CD4-positive, alpha-beta T cell treated with Interleukin-12 subunit alpha and Interleukin-12 subunit beta, for 1 hour (primary cell): Measurements from ENCODE around the gene IGSF3.
A peak's percentile ranks its signal among the peaks of the same experiment; 100 is the strongest.
"Not testable (repeated sequence)": the region's sequence is repeated elsewhere in the genome, so short reads cannot be mapped to it uniquely, and the experiment has no call there.

ENCODE experiments used
- DNase-seq: peaks from one replicate; pipeline ENCODE4 v3.0.0-alpha.2; 2020

IGSF3 gene

DNA sequence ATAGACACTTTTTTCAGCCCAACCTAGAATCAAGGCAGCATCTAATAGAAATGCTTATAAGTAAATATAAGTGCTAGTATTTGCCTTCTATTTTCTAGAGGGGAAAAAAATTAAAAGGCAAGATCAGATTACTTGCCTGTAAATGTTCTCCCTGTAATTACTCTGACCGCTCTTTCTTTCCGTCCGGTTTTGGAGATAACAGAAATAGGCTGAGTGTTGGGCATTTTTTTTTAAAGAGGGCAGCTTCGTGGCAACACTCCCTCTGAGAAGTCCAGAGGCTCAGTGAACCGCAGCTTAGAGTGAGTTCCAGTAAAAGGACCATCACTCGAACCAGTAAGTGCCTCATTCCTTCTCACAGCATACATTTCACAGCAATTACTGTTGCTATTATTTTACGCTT is 40.6 kb downstream of the IGSF3 start:
- not testable (repeated sequence) for DNase-seq

DNA sequence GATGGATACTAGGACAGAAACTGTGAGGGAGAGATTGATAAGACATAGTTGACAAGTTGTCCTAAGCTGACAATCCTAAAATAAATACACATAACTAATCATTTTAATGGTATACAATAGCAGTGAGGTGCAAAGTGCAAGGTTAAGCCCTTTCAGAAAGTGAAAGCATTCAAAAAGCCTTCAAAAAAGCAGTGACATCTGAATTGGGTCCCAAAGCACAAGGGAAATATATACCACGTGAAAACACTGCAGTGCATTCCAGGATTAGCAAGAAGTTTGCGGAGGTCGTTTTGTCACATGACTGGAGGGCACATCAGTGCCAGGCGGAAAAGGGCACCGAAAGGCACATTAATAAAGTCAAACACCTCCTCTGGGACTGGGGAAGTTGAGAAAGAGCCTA is 42.4 kb downstream of the IGSF3 start:
- not testable (repeated sequence) for DNase-seq

DNA sequence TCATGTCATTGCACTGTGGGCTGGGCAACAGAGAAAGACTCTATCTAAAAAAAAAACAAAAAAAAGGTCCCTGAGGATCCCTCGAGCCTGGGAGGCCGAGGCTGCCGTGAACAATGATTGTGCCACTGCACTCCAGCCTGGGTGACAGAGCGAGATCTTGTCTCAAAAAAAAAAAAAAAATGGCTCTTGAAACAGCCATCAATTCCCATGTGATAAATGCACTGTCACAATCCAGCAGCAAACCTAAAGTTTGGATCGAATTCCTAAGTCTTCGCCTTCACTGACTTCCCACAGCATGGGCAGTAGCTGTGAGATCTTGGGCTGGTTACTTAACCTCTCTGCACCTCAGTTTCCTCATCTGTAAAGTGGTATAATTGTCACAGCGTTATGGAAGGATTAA is 43.5 kb downstream of the IGSF3 start:
- DNase-seq = no peak

DNA sequence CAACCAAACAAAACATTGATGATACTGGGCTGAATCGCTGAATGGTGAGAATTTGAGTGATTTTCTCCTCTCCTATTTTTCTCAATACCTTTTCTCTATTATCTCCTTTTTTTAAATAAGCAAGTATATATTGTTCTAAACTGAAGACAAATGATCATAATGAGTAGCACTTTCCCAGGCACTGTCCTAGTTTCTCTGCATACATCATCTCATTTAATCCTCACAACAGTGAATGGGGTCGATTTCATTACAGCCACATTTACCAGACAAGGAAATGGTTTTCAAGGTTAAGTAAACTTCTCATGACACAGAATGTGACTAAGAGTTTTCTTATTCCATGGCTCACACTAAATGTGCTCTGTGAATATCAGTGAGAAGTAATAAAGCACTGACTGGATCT is 45.0 kb downstream of the IGSF3 start:
- DNase-seq = not testable (repeated sequence)

DNA sequence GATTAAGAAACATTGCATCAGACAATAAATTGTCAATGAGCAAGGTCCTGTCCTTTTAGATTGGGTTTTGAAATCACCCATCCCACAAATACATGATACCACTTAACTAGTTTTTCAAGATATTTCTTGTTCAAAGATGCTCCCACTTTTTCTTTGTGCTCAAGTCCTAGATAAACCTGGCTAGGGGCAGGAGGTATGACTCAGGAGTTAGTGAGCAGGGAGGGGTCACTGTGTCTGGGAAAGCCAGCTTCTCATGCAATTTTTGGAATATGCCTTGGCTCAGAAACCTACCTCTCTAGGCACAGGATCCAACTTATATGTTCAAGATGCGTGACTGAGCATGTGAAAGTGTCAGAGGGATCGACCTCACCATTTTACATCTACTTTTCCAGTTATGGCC is 45.8 kb downstream of the IGSF3 start:
- not testable (repeated sequence) for DNase-seq

DNA sequence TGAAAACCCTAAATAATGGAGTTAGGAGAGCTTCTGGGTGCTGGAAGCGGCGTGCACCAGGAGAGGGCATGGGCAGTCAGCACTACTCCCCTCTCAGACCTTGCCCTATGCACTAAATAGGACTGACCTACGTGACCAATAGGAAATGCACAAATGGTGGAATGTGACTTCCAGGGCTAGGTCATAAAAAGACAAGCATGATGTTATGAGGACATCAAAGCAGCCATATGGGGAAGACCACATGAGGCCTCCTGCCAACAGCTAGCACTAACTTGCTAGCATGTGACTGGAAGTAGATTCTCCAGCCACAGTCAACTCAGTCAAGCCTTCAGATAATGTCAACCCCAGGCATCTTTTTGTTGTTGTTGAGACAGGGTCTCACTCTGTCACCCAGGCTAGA is 47.1 kb downstream of the IGSF3 start:
- not testable (repeated sequence) for DNase-seq

DNA sequence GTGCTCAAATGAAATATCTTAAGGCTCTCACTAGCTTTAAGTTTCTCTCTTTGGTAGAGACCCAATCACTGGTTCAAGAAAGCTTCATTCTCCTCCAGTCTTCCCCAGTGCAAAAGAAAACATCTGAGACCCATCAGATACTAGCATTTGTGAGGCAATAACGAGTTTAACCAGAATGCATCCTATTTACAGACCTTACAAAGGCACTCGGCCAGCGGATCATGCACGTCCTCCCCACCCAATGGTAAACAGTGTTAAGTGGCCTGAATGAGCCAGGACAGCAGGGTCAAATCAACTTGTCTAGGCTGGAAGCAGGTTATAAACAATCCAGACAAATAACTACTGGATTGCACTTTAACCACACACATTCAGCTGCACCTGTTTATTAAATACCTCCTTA is 48.4 kb downstream of the IGSF3 start:
- not testable (repeated sequence) for DNase-seq

DNA sequence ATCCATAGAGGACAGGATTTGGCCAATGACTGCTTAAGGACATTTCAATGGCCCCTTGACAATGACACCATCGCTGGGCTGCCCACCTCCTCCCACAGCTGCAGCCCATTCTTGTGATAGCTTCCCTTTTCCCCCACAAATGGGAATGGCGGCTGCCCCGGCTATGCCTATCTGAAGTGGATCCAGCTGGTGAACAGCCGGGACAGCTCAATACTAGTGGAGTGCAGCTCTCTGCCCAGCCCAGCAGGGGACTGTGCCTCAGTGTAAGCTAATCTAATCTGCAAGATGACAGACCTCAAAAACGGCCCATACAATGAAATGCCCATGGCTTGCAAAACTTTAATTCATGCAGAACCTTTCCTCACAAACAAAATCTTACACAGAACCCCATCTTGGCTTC is 49.7 kb downstream of the IGSF3 start:
- DNase-seq = not testable (repeated sequence)

DNA sequence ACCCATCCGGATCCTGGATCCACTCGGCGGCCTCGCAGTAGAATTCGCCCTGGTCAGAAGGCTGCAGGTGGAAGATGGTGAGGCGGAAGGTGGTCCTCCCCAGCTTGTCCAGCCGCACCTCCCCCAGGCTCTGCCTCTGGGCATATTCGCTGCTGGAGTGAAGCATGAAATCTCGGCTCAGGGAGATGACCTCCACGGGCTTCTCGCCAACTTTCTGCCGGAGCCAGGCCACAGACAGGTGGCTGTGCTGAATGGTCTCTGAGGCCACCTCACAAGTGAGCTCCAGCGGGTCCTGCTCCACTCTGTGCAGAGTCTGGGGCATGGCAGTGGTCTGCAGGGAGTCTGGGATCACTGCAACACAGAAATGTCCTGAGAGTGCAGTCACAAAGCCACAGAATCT is 53.7 kb downstream of the IGSF3 start:
- not testable (repeated sequence) for DNase-seq

DNA sequence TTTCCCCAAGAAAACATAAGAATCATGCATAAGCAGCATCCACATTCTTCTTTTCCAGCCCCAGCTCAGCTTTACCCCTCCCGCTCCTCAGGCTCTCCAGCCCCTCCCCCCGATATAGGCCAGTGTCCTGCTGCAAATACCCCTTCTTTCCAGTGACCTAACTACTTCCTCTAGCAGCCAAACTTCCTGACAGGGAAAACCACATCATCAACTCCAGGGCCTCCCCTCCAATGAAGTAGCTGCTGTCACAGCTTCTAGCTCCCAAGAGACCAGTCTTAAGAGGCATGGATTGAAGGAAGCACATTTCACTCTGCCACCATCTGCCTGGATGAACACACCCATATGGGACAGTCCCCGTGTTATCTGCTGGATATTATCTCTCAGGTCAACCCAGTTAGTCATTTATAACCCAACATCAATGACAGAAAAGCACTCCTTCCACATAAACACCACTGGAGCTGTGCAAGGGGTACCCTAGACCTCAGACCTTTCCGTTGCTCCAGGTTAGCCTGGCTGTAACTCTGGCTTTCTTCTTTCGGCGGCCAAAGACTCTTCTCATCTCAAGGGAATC is 57.6 kb downstream of the IGSF3 start:
- DNase-seq = not testable (repeated sequence)

DNA sequence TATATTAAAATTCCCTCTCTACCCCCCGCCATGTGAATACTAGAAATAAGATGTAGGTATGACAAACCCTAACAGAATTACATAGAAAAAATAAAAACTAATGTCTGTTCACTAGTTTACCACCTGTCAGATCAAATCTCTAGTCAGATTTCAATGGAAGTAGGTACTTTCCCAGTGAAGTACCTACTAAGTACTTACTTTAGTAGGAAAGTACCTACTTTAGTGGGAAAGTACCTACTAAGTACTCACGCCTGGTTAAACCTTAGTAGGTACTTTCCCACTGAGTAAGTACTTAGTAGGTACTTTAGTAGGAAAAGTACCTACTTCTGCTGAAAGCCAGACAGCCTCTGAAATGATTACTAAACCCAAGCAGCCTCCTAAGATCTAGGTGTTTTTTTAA is 58.7 kb downstream of the IGSF3 start:
- DNase-seq = not testable (repeated sequence)

DNA sequence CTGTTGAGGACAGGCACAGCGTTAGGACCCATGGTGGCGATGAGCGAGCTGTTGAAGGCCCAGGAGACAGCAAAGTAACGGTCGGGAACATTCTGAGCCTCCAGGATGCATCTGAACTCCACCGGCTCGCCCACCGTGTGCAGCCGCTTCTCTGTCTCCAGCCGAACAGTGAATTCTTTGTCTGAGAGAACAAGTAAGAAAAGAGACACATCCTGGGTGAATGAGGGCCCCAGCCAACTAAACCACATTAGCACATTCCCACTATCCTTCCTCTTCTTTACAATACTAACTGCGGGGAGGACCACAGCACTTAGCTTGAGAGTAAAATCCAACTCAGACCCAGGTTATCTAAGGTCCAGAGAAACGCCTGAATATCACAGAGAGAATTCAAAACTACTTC is 59.4 kb downstream of the IGSF3 start:
- DNase-seq = not testable (repeated sequence)

DNA sequence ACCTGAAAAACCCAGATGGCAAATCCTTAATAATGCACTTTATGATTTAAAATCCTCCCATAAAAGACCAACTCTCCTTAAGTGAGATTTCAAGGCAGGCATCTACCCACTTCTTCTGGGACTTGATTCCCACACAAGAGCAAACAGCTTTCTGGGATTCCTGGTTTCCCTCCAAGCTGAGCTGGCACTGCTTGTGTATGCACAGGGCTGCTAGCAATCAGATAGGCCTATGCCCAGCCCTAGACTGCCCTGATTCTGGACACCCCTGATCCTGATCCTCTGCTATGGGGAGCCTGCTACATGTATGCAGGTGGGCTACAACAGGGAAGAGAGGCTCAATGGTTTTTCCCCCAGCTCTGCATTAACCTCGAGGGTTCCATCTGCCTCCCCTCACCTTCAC is 60.1 kb downstream of the IGSF3 start:
- DNase-seq = not testable (repeated sequence)

DNA sequence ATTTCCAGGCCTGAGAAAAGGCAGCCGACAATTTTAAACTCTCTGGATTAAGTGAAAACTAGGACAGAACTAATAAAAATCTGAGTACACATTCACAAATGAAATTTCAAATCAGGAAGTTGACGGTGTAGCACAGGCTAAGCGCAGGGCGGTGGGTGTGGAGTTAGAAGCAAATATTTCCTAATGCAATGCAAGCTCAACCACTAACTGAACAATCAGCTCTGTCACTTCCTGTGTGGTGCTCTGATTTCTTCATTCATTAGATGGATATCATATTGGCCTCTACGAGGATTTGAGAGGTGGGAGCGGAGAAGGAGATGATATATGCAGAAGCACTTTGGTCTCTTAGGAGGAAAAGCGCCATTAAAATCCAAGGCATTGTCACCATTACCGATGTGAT is 61.5 kb downstream of the IGSF3 start:
- DNase-seq = peak; percentile 16

DNA sequence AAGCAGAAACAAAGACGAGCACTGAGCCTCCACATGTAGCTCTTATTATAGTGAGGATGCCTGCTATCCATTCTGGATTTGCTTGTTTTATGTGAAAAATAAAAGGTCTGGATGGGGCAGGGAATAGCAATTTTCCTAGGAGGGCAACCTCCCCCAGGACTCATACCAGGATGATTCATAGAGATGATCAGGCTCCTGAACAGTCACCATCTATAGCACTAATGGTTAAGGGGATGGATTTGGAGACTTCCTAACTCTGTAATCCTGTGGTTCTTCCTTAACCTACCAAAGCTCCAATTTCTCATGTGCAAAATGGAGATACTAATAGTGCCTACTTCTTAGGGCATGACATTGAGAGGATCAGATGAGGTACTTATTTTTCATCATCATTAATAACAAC is 62.2 kb downstream of the IGSF3 start:
- DNase-seq = no peak

DNA sequence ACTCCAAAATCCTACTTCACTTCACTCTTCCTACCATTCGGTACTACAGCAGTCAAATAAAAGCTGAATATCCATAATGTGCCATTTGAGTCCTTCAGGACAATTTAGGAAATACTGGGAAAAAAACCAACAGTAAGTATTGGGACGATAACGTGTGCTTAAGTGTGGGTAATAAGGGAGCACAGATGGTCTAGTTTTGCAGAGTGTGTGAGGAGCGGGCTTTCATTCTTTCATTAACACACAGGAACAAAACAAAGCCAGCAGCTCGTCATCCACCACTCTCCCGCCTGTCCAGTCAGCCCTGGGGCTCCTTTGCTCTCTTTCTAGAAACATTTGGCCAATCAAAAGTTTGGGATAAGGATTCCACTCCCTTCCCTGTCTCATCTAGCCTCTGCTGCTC is 63.1 kb downstream of the IGSF3 start:
- not testable (repeated sequence) for DNase-seq

DNA sequence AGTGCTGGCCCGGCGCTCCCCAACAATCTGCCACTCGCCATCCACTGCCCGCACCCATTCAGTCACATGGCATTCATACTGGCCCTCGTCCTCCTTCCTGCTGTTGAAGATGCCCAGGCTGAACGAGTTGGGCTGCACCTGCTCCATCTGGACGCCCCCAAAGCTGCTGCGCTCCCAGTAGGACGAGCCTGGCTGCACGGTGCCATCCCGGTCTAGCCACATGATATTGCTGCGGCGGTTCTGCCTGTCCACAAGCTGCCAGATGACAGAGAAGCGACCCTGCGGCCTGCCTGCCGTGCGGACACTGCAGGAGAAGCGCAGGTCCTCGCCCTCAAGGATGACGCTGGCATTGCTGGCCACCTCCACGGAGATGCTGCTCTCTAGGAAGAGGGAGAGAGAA is 63.9 kb downstream of the IGSF3 start:
- DNase-seq = not testable (repeated sequence)

DNA sequence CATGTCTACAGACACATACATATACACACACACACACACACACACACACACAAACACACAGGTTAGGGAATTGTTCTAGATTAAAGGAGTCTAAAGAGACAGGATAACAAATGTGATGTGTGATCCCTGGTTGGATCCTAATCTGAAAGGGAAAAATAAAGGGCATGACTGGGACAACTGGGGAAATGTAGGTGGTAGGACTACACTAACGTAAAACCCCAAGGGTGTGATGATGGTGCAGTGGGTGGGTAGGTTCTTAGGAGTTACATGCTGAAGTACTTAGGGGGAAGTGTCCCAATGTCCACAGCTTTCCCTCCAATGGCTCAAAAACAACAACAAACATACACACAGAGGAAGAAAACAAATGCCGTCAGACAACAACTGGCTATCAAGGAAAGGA is 68.2 kb downstream of the IGSF3 start:
- DNase-seq = not testable (repeated sequence)

DNA sequence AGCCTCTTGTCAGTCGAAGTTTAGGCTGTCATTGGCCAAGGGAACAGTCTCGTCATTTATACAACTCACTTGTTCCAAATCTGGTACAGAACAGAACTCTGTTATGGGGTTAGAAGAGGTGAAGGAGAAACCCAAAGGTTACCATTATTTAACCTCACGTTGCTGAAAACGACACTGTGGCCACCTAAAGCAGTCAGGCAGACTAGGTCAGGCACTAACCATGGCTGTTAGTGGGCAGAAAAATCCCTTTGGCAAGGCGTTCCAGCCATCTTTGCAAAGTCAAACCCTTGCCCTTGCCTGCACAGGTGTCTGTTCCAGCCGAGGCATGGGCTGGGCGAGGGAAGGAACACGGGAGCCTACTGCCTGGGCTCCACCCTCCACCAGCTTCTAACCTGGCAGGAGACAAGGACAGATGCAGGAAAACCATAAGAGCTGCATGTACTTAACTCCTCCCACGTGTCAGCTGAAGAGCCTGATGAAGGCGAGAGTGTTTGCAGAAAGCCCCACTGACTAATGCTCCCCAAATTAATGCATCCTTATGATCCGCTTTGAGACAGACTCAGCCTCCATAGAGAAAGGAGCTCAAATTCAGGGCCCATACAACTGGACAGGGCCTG is 69.0 kb downstream of the IGSF3 start:
- DNase-seq = not testable (repeated sequence)

DNA sequence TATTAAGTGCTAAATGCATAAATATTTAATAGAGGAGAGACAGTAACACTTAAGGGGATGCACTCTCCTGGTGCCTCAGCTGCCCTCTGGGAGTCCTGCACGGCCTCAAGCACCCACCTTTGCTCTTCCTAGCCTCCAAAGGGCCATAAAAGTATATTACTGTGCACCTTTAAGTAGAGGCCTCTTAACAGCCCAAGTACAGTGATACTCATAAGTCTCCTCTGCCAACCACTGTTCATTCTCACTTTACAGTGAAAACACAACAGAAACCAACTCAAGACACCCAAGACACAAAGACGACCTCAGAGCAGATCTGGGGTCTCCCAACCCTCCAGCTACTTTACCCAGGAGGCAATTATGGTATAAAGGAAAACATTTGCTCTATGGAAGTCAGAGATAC is 70.1 kb downstream of the IGSF3 start:
- not testable (repeated sequence) for DNase-seq

DNA sequence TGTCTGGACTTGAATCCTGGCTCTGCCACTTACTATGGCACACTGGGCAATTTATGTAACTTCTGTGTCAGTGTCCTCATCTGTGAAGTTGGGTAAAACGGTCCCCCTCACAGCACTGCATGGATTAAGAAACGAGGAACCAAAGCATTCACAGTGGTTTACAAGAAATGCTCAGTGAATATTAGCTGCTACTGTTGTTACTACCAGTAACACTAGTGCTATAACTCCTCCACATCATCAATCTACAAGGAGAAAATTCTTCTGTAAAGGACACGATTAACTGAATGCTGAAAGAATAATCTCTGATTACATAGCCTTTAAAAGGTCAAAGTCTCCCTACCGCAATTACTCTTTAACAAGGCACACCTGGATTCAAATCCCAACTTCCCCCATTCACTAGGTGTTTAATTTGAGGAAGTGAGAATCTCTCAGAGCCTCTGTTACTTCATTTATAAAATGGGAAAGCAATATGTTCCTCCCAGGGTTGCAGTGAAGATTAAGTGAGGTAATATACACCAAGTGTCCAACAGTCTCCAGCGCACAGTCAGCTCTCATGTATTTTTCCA is 70.7 kb downstream of the IGSF3 start:
- not testable (repeated sequence) for DNase-seq

DNA sequence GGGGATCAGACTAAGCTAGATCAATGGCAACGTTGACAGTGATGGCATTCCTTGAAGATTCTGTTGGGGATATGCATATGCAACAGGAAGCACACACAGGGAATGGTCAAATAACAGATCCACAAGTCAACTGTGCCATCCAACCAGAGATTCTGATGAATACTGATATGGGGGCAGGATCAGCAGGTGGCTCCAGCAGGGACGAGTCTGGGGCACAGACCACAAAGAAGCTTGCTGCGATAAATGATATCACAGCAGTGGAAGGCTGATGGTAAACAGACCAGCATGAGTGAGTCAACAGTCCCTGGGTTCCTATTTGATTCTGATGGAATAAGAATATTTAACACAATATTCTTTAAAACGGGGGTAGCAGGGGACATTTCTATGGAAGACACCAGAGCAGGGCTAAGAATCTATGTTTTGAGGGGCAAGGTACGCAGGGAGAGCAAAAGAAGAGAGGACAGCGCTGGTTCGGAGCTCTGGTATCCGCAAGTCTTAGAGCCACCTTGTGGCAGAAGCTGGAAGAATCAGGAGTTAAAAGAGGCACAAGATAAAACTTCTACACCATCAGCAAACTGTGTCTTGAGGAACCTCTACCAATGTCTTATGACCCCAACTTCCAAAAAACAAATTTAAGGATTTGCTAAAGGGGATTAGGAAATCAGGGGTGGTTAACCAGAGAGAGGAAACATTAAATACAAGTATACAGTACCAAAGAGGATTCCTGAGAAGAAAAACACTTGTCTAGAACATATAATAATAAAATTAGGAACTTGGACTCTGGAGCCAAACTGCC is 71.4 kb downstream of the IGSF3 start:
- DNase-seq = peak; percentile 56

DNA sequence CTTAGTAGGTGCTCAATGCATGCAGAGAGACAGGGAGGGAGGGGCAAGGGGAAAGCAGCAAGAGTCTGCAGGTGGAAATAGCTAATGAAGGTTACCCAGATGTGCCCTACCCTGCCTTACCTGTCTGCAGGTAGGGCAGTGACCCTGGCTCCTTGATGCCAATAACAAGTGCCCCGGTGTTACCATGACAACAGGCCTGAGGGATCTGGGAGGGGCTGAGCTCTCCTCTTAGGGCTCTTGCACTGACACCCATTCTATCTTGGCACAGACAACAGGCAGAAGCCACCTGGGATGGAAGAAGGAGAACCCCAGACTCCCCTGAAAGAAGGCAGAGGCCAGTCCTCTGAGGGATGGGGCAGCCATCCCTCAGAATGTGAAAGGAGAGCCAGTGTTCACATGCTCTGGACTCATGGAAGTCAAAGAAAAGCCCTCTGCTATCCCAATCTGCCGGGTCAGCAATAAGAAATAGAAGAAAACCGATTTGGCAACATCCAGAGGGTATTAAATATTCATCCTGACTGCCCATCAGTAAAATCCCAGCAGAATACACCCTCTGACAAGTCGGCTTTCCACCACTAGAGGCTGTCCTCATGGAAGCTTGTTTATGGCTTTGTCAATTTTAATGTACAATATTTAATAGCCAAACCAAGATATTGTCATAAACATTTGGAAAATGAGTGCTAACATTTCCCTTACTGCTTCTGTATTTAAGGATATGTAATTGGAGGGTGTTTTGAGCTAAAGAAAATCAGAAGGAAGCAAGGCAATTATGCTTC is 72.3 kb downstream of the IGSF3 start:
- DNase-seq = not testable (repeated sequence)
